Kidney glomerular epithelial cell (primary cell): Measurements from ENCODE around the gene C12orf43.

ENCODE experiments used
- DNase-seq: peaks from one replicate; lab custom pipeline; 2025; lab: John Stamatoyannopoulos, UW

The C12orf43 gene

GRCh38 chr12:120999191-121000120 is 16.8 kb downstream of the C12orf43 start:
- no peak for DNase-seq

GRCh38 chr12:120998435-120998834 is 17.9 kb downstream of the C12orf43 start:
- DNase-seq = no peak

- DNase-seq = no peak
Measured at GRCh38 chr12:120997448-120997847, 18.8 kb downstream of the C12orf43 start.

- no peak for DNase-seq
Measured at GRCh38 chr12:120996133-120996746, 20.0 kb downstream of the C12orf43 start.

GRCh38 chr12:120994589-120995337 is 21.5 kb downstream of the C12orf43 start:
- DNase-seq = no peak

GRCh38 chr12:120994059-120994458 is 22.2 kb downstream of the C12orf43 start:
- no peak for DNase-seq

GRCh38 chr12:120993496-120993895 is 22.8 kb downstream of the C12orf43 start:
- no peak for DNase-seq

GRCh38 chr12:120992989-120993388 is 23.3 kb downstream of the C12orf43 start:
- no peak for DNase-seq

- no peak for DNase-seq
Measured at GRCh38 chr12:120991965-120992364, 24.3 kb downstream of the C12orf43 start.

- no peak for DNase-seq
Measured at GRCh38 chr12:120990487-120991055, 25.7 kb downstream of the C12orf43 start.

GRCh38 chr12:120989687-120990086 is 26.6 kb downstream of the C12orf43 start:
- DNase-seq = no peak

GRCh38 chr12:120988658-120989057 is 27.6 kb downstream of the C12orf43 start:
- no peak for DNase-seq

- no peak for DNase-seq
Measured at GRCh38 chr12:120988234-120988633, 28.1 kb downstream of the C12orf43 start.

- DNase-seq = no peak
Measured at GRCh38 chr12:120984351-120984898, 31.9 kb downstream of the C12orf43 start.

GRCh38 chr12:120983759-120984158 is 32.5 kb downstream of the C12orf43 start:
- DNase-seq = no peak

- DNase-seq = no peak
Measured at GRCh38 chr12:120982659-120983058, 33.6 kb downstream of the C12orf43 start.

- no peak for DNase-seq
Measured at GRCh38 chr12:120981407-120981941, 34.8 kb downstream of the C12orf43 start.

- DNase-seq = peak; percentile 47
Measured at GRCh38 chr12:120980800-120981368, 35.4 kb downstream of the C12orf43 start.

- no peak for DNase-seq
Measured at GRCh38 chr12:120979862-120980696, 36.2 kb downstream of the C12orf43 start.

GRCh38 chr12:120979220-120979861 is 36.9 kb downstream of the C12orf43 start:
- no peak for DNase-seq
